ENCODE results near the gene PLEKHD1.
A peak's percentile ranks its signal among the peaks of the same experiment; 100 is the strongest.

GRCh38 chr14:69460093-69460701 lies 24.3 kb upstream of the PLEKHD1 start:
- TF ChIP-seq CTCF (IDR thresholded peaks at IDR 0.05) (peak; percentile 35), E2F4 (CRISPR knock-in tag; IDR thresholded peaks at IDR 0.05; ENCODE audit: borderline replicate concordance, low read depth) (no peak), JAZF1 (CRISPR knock-in tag; IDR thresholded peaks at IDR 0.05) (no peak), TEAD4 (CRISPR knock-in tag; IDR thresholded peaks at IDR 0.05) (no peak), ZNF232 (CRISPR knock-in tag; IDR thresholded peaks at IDR 0.05) (no peak), ZNF281 (CRISPR knock-in tag; IDR thresholded peaks at IDR 0.05) (no peak), ZNF121 (CRISPR knock-in tag; IDR thresholded peaks at IDR 0.05) (no peak), SP1 (CRISPR knock-in tag; conservative IDR thresholded peaks at IDR 0.05) (no peak), IRF1 (CRISPR knock-in tag; IDR thresholded peaks at IDR 0.05) (no peak), TCF7 (CRISPR knock-in tag; IDR thresholded peaks at IDR 0.05; ENCODE audit: low read depth) (no peak)
- TF ChIP-seq, protein P1, sequence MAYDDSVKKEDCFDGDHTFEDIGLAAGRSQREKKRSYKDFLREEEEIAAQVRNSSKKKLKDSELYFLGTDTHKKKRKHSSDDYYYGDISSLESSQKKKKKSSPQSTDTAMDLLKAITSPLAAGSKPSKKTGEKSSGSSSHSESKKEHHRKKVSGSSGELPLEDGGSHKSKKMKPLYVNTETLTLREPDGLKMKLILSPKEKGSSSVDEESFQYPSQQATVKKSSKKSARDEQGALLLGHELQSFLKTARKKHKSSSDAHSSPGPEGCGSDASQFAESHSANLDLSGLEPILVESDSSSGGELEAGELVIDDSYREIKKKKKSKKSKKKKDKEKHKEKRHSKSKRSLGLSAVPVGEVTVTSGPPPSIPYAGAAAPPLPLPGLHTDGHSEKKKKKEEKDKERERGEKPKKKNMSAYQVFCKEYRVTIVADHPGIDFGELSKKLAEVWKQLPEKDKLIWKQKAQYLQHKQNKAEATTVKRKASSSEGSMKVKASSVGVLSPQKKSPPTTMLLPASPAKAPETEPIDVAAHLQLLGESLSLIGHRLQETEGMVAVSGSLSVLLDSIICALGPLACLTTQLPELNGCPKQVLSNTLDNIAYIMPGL (CRISPR knock-in tag; IDR thresholded peaks at IDR 0.05), result no peak
- TF ChIP-seq, protein P2, sequence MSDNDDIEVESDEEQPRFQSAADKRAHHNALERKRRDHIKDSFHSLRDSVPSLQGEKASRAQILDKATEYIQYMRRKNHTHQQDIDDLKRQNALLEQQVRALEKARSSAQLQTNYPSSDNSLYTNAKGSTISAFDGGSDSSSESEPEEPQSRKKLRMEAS (CRISPR knock-in tag; IDR thresholded peaks at IDR 0.05), result no peak
